Measurements from ENCODE around the gene DNAJC28.
"Not testable (repeated sequence)": the region's sequence is repeated elsewhere in the genome, so short reads cannot be mapped to it uniquely, and the experiment has no call there.

DNAJC28 gene

DNA sequence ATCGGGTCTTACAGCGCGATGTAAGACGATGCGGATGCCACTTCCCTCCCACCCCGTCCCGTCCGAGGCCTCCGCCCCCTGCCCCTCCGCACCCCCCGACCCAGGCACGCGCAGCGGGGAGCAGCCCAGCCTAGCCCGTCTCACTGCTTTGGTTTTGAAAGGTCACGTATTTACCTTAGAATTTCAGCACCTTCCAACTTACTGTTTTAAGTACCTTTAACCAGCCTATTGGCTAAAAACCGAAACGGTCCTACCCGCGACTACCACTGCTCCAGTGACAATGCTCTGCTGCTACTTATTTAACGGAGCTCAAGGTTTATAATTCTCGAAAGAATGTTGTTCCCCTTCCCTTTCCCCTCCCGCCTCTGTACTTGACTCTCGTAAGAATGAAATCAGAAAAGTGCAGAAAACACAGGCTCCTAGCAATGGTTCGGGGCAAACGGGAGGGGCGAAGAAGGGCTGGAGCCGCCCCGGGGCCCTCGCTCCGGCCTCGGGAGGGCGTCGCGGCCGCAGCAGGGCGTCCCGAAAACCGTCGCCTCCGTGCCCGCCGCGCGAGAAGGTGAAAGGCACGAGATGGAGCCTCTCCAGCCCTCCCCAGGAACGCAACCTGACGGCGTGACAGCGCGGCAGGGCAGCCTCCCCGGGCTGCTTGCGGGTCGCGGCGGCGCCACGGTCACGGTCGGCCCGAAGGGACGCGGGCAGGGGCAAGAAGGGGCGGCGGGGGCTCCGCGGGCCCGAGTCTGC lies 12.4 kb downstream of the DNAJC28 start:
- Histone ChIP-seq H3K36me3 (peaks cover 0 to 9% (median 4%) of the 10 kb centered on the region in 11 experiments; a peak in 15 of 22 replicates), H3K27me3 (no peaks in the 10 kb centered on the region), H4K20me1 (peaks cover 0 to 11% (median 3%) of the 10 kb centered on the region in 11 experiments; a peak in 8 of 22 replicates), H3K27ac (peak overlapping the region; percentile 88 to 99 (median 95)), H3K4me3 (peak overlapping the region; percentile 78 to 99 (median 90)), H3K9ac (peak overlapping the region; percentile 87 to 99 (median 95)), H3K4me2 (peak overlapping the region; percentile 75 to 99 (median 90)), H3K9me3 (replicated peaks in 1 of 11) (peaks cover 0 to 4% (median 3%) of the 10 kb centered on the region in 11 experiments; a peak in 13 of 22 replicates), H3K4me1 (peaks cover 13 to 25% (median 15%) of the 10 kb centered on the region in 10 experiments)
- no peak for TF ChIP-seq Cebpa-rat (IDR thresholded peaks at IDR 0.05)

DNA sequence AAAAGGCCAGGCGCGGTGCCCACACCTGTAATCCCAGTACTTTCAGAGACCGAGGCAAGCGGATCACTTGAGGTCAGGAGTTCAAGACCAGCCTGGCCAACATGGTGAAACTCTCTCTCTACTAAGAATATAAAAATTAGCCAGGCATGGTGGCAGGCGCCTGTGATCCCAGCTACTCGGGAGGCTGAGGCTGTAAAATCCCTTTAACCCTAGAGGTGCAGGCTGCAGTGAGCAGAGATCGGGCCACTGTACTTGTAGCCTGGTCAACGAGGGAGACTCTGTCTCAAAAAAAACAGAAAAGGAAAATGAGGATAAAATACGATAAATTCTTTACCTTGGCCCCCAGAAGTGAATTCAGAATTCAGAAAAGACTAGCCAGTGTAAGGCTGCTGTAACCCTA lies 13.3 kb downstream of the DNAJC28 start:
- Histone ChIP-seq H3K27ac (peak overlapping the region in 6 of 11 experiments; percentile 91 to 99 (median 96); a peak in 8 of 22 replicates), H3K9me3 (replicated peaks in 1 of 11) (peaks cover 5 to 13% (median 13%) of the 10 kb centered on the region in 11 experiments; a peak in 20 of 22 replicates), H3K36me3 (peaks cover 0 to 19% (median 13%) of the 10 kb centered on the region in 11 experiments; a peak in 17 of 22 replicates), H3K4me2 (peak overlapping the region; percentile 75 to 99 (median 90)), H4K20me1 (peaks cover 0 to 11% (median 3%) of the 10 kb centered on the region in 11 experiments; a peak in 8 of 22 replicates), H3K4me3 (peak overlapping the region; percentile 78 to 99 (median 90)), H3K4me1 (peaks cover 13 to 25% (median 15%) of the 10 kb centered on the region in 10 experiments), H3K27me3 (no peaks in the 10 kb centered on the region), H3K9ac (peak overlapping the region; percentile 87 to 99 (median 95); a peak in 21 of 22 replicates)
- TF ChIP-seq Cebpa-rat (IDR thresholded peaks at IDR 0.05) = no peak

GRCh38 chr21:33477066-33477465 lies 14.4 kb downstream of the DNAJC28 start:
- Histone ChIP-seq H4K20me1 (peaks cover 0 to 11% (median 3%) of the 10 kb centered on the region in 11 experiments; a peak in 8 of 22 replicates), H3K9ac (no peak overlapping the region), H3K4me2 (peak overlapping the region in 3 of 11 experiments; percentile 0 to 31 (median 14); a peak in 2 of 22 replicates), H3K27ac (no peak overlapping the region), H3K4me1 (peaks cover 13 to 25% (median 15%) of the 10 kb centered on the region in 10 experiments), H3K9me3 (replicated peaks in 1 of 11) (peaks cover 7 to 24% (median 22%) of the 10 kb centered on the region in 11 experiments; a peak in 20 of 22 replicates), H3K4me3 (no peak overlapping the region), H3K27me3 (no peaks in the 10 kb centered on the region), H3K36me3 (peaks cover 0 to 27% (median 19%) of the 10 kb centered on the region in 11 experiments; a peak in 17 of 22 replicates)
- TF ChIP-seq Cebpa-rat (IDR thresholded peaks at IDR 0.05) = no peak

DNA sequence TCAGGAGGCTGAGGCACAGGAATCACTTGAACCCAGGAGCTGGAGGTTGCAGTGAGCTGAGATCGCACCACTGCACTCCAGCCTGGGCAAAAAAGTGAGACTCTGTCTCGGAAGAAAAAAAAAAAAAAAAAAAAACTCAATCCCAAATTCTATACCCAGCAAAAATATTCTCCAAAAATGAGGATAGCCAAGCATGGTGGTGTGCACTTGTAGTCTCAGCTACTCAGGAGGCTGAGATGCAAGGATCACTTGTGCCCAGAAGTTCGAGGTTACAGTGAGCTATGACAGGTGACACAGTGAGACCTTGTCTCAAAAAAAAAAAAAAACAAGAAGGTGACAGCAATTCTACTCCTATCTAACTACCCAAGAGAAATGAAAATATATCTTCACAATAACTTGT lies 18.2 kb downstream of the DNAJC28 start:
- H3K27ac ChIP-seq = no peak overlapping the region
- peaks cover 0 to 26% (median 4%) of the 10 kb centered on the region in 11 experiments; a peak in 9 of 22 replicates for H4K20me1 ChIP-seq
- peaks cover 4 to 16% (median 6%) of the 10 kb centered on the region in 10 experiments for H3K4me1 ChIP-seq
- no peaks in the 10 kb centered on the region for H3K27me3 ChIP-seq
- no peak for TF ChIP-seq Cebpa-rat (IDR thresholded peaks at IDR 0.05)
- H3K4me2 ChIP-seq = no peak overlapping the region
- peaks cover 7 to 26% (median 22%) of the 10 kb centered on the region in 11 experiments; a peak in 20 of 22 replicates for H3K9me3 ChIP-seq (replicated peaks in 1 of 11)
- no peak overlapping the region for H3K9ac ChIP-seq
- peak overlapping the region in 1 of 10 experiments; percentile 1; a peak in 1 of 20 replicates for H3K4me3 ChIP-seq
- peaks cover 3 to 35% (median 19%) of the 10 kb centered on the region in 11 experiments; a peak in 17 of 22 replicates for H3K36me3 ChIP-seq

DNA sequence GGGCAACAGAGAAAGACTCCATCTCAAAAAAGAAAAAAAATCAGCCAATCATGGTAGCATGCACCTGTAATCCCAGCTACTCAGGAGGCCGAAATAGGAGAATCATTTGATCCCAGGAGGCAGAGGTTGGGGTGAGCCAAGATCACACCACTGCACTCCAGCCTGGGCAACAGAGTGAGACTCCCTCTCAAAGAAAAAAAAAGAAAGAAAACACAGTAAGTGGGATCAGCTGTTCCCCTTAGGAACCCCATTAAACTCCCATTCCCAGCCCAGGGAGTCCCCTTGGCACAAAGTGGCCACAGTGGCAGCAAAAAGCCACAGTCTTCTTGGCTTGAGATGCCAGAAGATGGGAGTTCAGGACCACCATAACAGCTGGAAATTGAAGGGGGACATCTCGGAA lies 20.8 kb downstream of the DNAJC28 start:
- peaks cover 12 to 61% (median 22%) of the 10 kb centered on the region in 11 experiments; a peak in 19 of 22 replicates for H3K36me3 ChIP-seq
- H3K27me3 ChIP-seq = no peaks in the 10 kb centered on the region
- TF ChIP-seq Cebpa-rat (IDR thresholded peaks at IDR 0.05) = no peak
- H3K27ac ChIP-seq = no peak overlapping the region
- no peak overlapping the region for H3K9ac ChIP-seq
- no peak overlapping the region for H3K4me2 ChIP-seq
- no peaks in the 10 kb centered on the region for H3K4me1 ChIP-seq
- peaks cover 7 to 26% (median 22%) of the 10 kb centered on the region in 11 experiments; a peak in 20 of 22 replicates for H3K9me3 ChIP-seq (replicated peaks in 1 of 11)
- H4K20me1 ChIP-seq = peaks cover 0 to 22% (median 0%) of the 10 kb centered on the region in 11 experiments; a peak in 4 of 22 replicates
- H3K4me3 ChIP-seq = no peak overlapping the region

DNA sequence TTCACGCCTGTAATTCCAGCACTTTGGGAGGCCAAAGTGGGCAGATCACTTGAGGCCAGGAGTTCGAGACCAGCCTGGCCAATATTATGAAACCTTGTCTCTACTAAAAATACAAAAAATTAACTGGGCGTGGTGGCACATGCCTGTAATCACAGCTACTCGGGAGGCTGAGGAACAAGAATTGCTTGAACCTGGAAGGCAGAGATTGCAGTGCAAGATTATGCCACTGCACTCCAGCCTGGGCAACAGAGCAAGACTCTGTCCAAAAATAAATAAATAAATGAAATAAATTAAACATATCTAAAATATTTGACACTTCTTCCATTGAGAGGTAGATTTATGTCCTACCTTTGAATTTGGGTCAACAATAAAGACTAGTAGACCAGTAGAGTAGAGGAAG lies 22.3 kb downstream of the DNAJC28 start:
- not testable (repeated sequence) for H3K27me3 ChIP-seq, H3K4me2 ChIP-seq, H3K4me1 ChIP-seq, H3K9ac ChIP-seq, H3K27ac ChIP-seq, H3K4me3 ChIP-seq
- Histone ChIP-seq H4K20me1 (peaks cover 0 to 22% (median 0%) of the 10 kb centered on the region in 11 experiments; a peak in 4 of 22 replicates), H3K36me3 (peaks cover 11 to 71% (median 21%) of the 10 kb centered on the region in 11 experiments; a peak in 19 of 22 replicates), H3K9me3 (replicated peaks in 1 of 11) (peaks cover 7 to 23% (median 19%) of the 10 kb centered on the region in 11 experiments; a peak in 20 of 22 replicates)

- no peak overlapping the region for H3K4me3 ChIP-seq
These were observed 29.8 kb downstream of the DNAJC28 start for GRCh38 chr21:33461538-33462250.

DNA sequence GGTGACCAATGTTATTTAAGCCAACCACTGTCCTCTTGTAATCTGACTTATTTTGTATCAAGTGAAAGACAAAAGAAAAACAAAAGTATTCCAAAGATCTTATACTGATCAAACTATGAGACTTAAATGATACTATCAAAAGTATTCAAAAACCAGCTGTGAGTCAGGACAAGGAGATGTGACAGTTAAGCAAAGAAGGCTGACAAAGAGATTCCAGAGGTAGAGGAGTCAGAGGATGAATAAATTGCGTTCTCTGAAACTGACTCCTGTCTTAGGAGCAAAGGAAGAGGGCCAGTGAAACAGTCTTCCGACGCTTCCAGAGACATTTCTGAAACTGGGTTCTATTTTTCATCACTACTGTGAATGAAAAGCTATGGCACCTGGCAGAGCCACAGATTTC lies 32.7 kb downstream of the DNAJC28 start:
- Histone ChIP-seq H3K4me1 (no peaks in the 10 kb centered on the region), H3K4me3 (no peak overlapping the region), H3K9ac (no peak overlapping the region), H3K27me3 (no peaks in the 10 kb centered on the region), H3K9me3 (replicated peaks in 1 of 11) (no peaks in the 10 kb centered on the region), H3K36me3 (peaks cover 29 to 96% (median 65%) of the 10 kb centered on the region in 11 experiments; a peak in 21 of 22 replicates), H3K4me2 (no peak overlapping the region), H4K20me1 (no peaks in the 10 kb centered on the region), H3K27ac (no peak overlapping the region)
- no peak for TF ChIP-seq Cebpa-rat (IDR thresholded peaks at IDR 0.05)

More at GRCh38 chr21:33461538-33462250, 29.8 kb downstream of the DNAJC28 start:
- Histone ChIP-seq H3K27ac (no peak overlapping the region), H3K4me1 (no peaks in the 10 kb centered on the region), H4K20me1 (no peaks in the 10 kb centered on the region), H3K27me3 (no peaks in the 10 kb centered on the region), H3K36me3 (peaks cover 15 to 97% (median 45%) of the 10 kb centered on the region in 11 experiments; a peak in 20 of 22 replicates), H3K9ac (no peak overlapping the region), H3K4me2 (no peak overlapping the region), H3K9me3 (replicated peaks in 1 of 11) (no peaks in the 10 kb centered on the region)
- TF ChIP-seq Cebpa-rat (IDR thresholded peaks at IDR 0.05) = no peak
